Gastrocnemius medialis (tissue), 4 donors: Measurements from ENCODE around the gene AKAP7.

Experiments used
- CTCF ChIP-seq, 5 experiments: fragments of 450-650 bp in 3 of 5; fragments of 200-600 bp in 2 of 5; sonication (generic) in 2 of 5; IDR thresholded peaks in 4 of 5; conservative IDR thresholded peaks in 1 of 5; 1 replicate in 4 of 5; 2 replicates in 1 of 5; pipeline ENCODE4 v1.5.1; 2016 to 2019; ENCODE audit warnings: antibody characterized with exemption in 5 of 5, mild to moderate bottlenecking in 3 of 5, moderate library complexity in 3 of 5
- POLR2A ChIP-seq, 2 donors: fragments of 450-650 bp; IDR thresholded peaks; one replicate each; pipeline ENCODE4 v1.6.1; 2017; ENCODE audit warnings: antibody characterized with exemption in 2 of 2, mild to moderate bottlenecking in 2 of 2, moderate library complexity in 2 of 2

GRCh38 chr6:131156411-131156810 is 21.1 kb downstream of the AKAP7 start:
- TF ChIP-seq CTCF (IDR thresholded peaks at IDR 0.05 in 4 of 5, conservative IDR thresholded peaks at IDR 0.05 in 1 of 5) (no peak), POLR2A (IDR thresholded peaks at IDR 0.05) (no peak)
